ENCODE data around the gene CSH1. TPM values are rescaled to one million over a fixed set of nuclear protein-coding genes. Genes with fewer than 3 reads are reported as not detected.
"Not testable (repeated sequence)": the region's sequence is repeated elsewhere in the genome, so short reads cannot be mapped to it uniquely, and the experiment has no call there.

CSH1 gene
- total RNA-seq, 1 donor from 2014 or later: not detected

- not testable (repeated sequence) for DNase-seq (ENCODE audit: low spot score); ATAC-seq
These were observed 24.6 kb downstream of the CSH1 start for GRCh38 chr17:63871646-63872365.

- ATAC-seq: not testable (repeated sequence)
These were observed 26.1 kb downstream of the CSH1 start for GRCh38 chr17:63870292-63870665.

GRCh38 chr17:63869491-63870291 is 26.7 kb downstream of the CSH1 start:
- not testable (repeated sequence) for ATAC-seq; DNase-seq (ENCODE audit: low spot score)

More at GRCh38 chr17:63870292-63870665, 26.1 kb downstream of the CSH1 start:
- not testable (repeated sequence) for DNase-seq (ENCODE audit: low spot score)

GRCh38 chr17:63866625-63867024 is 29.7 kb downstream of the CSH1 start:
- peak; percentile 58 for ATAC-seq
- not testable (repeated sequence) for DNase-seq (ENCODE audit: low spot score)

GRCh38 chr17:63859257-63859656 is 37.1 kb downstream of the CSH1 start:
- DNase-seq (ENCODE audit: low spot score) (no peak), ATAC-seq (no peak)

GRCh38 chr17:63856425-63856824 is 39.9 kb downstream of the CSH1 start:
- not testable (repeated sequence) for DNase-seq (ENCODE audit: low spot score); ATAC-seq

GRCh38 chr17:63855185-63855584 is 41.2 kb downstream of the CSH1 start:
- ATAC-seq (no peak), DNase-seq (ENCODE audit: low spot score) (no peak)

GRCh38 chr17:63854709-63855108 is 41.7 kb downstream of the CSH1 start:
- no peak for ATAC-seq
- no peak for DNase-seq (ENCODE audit: low spot score)

GRCh38 chr17:63853260-63853659 is 43.1 kb downstream of the CSH1 start:
- no peak for DNase-seq (ENCODE audit: low spot score)
- no peak for ATAC-seq

GRCh38 chr17:63850401-63850800 is 46.0 kb downstream of the CSH1 start:
- DNase-seq (ENCODE audit: low spot score): no peak
- ATAC-seq: no peak

GRCh38 chr17:63848834-63849689 is 47.3 kb downstream of the CSH1 start:
- DNase-seq (ENCODE audit: low spot score) (peak; percentile 95), ATAC-seq (peak; percentile 99)

GRCh38 chr17:63847525-63848249 is 48.7 kb downstream of the CSH1 start:
- DNase-seq (ENCODE audit: low spot score): no peak
- no peak for ATAC-seq

GRCh38 chr17:63845509-63845908 is 50.9 kb downstream of the CSH1 start:
- no peak for DNase-seq (ENCODE audit: low spot score)
- no peak for ATAC-seq

Other genes with a start within 250 kb of the CSH1 start
- gene LIMD2, start 196.4 kb downstream of the CSH1 start, total RNA-seq: 5.8 TPM
- 13.4 TPM for gene STRADA, start 154.8 kb downstream of the CSH1 start, total RNA-seq
- gene CCDC47, start 123.0 kb downstream of the CSH1 start, total RNA-seq: 65.2 TPM
- gene DDX42, start 122.4 kb downstream of the CSH1 start, total RNA-seq: 33.6 TPM
- 67.0 TPM for gene PSMC5, start 69.1 kb downstream of the CSH1 start, total RNA-seq
- 16.3 TPM for gene FTSJ3, start 68.9 kb downstream of the CSH1 start, total RNA-seq
- gene SMARCD2, start 53.9 kb downstream of the CSH1 start, total RNA-seq: 73.9 TPM
- not detected for gene CSH2, start 22.9 kb downstream of the CSH1 start, total RNA-seq
- gene GH2, start 14.6 kb downstream of the CSH1 start, total RNA-seq: not detected
- not detected for gene CSHL1, start 14.7 kb upstream of the CSH1 start, total RNA-seq
- not detected for gene GH1, start 22.3 kb upstream of the CSH1 start, total RNA-seq
- gene CD79B, start 35.8 kb upstream of the CSH1 start, total RNA-seq: 0.81 TPM
- gene SCN4A, start 76.3 kb upstream of the CSH1 start, total RNA-seq: 0.10 TPM
- 0.18 TPM for gene PRR29, start 101.8 kb upstream of the CSH1 start, total RNA-seq
- 5.3 TPM for gene ICAM2, start 124.1 kb upstream of the CSH1 start, total RNA-seq
- gene ERN1, start 233.6 kb upstream of the CSH1 start, total RNA-seq: 30.9 TPM

All from left lobe of liver (tissue), 2 donors.